Right ventricle myocardium superior (tissue), 1 donor: ENCODE measurements around the gene LRRC46. TPM values are rescaled to one million over a fixed set of nuclear protein-coding genes. Genes with fewer than 3 reads are reported as not detected.

Source experiments
- ATAC-seq: fragments of 200-7000 bp; cut with Tn5 transposase; one replicate; pipeline ENCODE4 v1.9.1; 2020; ENCODE audit warnings: mild to moderate bottlenecking; ENCODE audit not compliant: poor library complexity
- DNase-seq: peaks from one replicate; pipeline ENCODE4 v3.0.0-alpha.2; 2020
- intact Hi-C: fragments of 100-400 bp; cut with DNase I; formaldehyde crosslinking; loops from one replicate; pipeline ENCODE4 v1.11.2; 2022
- total RNA-seq: library from RNA; stranded (reverse); fragmentation: NEBNext Ultra II Directional; extraction: Animal tissue kit (Norgen Biotek cat#: 25700); gene quantifications from one replicate; pipeline ENCODE4 v1.2.1, GENCODE V29; 2021
- donor health status: DM: no; HTN: yes; CAD: no; lungs with severe emphysema.

LRRC46 gene
- total RNA-seq, 1 donor from 2014 or later, result 0.19 TPM

DNA sequence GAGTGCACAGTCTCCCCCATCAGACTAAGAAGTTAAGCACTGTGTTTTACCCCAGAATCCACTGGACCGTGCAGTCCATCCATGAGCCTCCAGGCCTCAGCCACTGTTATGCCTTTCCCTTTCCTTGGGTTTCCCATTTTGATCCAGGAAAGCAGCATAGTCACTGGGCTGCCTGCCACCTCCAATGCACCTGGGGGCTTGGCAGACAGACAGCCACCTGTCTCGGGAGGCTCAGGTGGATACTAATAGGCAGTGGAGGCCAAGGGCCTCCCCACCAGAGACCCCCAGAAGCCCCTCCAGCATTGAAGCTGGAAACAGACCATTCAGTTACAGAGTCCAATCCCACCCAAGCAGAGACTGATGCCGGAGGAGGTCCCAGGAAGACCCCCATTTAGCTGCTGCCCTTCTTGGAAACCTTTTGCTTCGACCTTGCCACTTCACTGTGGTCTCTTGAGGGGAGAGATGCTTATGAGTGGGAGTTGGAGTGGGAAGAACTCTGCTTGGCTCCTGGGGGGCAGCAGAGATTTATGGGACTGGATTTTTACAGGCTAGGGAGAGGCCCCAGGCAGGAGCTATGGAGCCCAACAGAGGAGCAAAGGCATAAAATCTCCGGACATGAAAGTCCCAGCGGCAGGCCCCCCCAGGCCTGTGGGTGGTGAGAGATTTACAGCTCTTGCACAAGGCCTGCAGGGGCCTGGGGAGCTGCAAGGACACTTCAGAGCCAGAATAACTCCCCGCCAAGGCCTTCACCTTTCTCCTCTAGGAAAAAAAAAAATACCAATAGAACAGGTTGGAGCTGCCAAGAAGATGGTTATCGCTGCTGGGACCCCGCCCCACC lies 52.3 kb downstream of the LRRC46 start:
- ATAC-seq (no peak), DNase-seq (no peak)
- intact Hi-C loops, result no loop called here

DNA sequence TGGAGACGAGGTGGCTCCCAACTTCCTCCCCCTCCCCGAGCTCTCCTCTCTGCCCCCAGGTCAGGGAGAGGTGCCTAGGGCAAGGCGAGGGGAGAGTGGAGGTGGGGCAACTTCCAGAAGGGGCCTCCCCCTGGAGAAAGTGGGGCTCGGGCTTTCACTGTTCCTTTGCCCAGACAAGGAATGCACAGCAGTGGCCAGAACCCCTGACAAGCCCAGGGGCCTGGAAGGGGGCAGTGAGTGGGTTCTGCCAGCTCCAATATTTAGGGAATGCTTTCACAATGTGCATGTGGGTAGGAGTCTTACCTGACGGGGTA lies 52.9 kb downstream of the LRRC46 start:
- intact Hi-C loops, result no loop called here
- no peak for DNase-seq
- no peak for ATAC-seq

DNA sequence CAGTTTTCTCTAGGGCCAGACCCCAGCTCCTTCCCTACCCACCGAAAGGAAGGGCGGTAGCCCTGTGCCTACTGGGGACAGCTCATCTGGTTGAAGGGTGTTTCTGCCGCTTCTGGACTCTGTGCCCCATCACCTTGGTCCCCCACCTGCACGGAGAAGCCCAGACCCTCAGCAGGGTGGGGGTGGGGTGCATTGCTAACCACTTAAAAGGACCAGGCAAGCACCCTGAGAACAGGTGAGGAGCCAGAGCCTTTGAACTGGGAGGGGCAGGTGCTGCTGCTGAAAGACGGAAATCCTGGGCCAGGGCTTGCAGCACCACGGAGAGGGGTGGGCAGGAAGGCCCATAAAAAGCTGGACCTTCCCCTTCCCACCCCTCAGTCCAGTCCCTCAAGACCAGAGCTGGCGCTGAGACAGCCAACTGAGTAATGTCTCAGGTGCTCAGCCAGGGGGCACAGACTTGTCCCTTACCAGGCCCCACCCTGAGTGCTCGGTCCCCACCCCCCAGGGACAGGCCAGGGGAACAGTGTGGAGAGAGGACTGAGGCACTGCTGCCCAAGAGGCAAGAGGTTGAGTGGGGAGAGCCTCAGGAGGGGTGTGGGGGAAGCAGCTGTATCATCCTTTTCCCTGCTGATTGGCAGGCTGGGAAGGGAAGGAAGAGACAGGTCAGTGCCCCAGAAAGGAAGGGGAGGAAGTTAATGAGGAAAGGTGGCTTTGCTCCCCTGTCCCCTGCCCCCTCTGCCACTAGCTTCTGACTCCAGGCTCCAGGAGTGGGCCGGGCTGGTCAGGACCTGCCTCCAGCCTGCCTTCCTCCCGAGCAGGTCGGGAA lies 53.6 kb downstream of the LRRC46 start:
- ATAC-seq (no peak), DNase-seq (no peak)
- intact Hi-C loops, result no loop called here

Other genes starting within 250 kb of the LRRC46 start
- gene KPNB1, start 181.8 kb upstream of the LRRC46 start, total RNA-seq, result 160 TPM
- gene TBKBP1, start 137.5 kb upstream of the LRRC46 start, total RNA-seq, result 16.3 TPM
- gene TBX21, start 98.4 kb upstream of the LRRC46 start, total RNA-seq, result 0.32 TPM
- gene OSBPL7, start 9.9 kb upstream of the LRRC46 start, total RNA-seq, result 4.8 TPM
- 53.5 TPM for gene MRPL10, start 129 bp upstream of the LRRC46 start, total RNA-seq
- 24.2 TPM for gene SCRN2, start 9.6 kb downstream of the LRRC46 start, total RNA-seq
- 0.08 TPM for gene SP6, start 19.5 kb downstream of the LRRC46 start, total RNA-seq
- 12.4 TPM for gene SP2, start 64.6 kb downstream of the LRRC46 start, total RNA-seq
- gene PNPO, start 109.9 kb downstream of the LRRC46 start, total RNA-seq, result 28.2 TPM
- not detected for gene PRR15L, start 126.2 kb downstream of the LRRC46 start, total RNA-seq
- gene CDK5RAP3, start 139.4 kb downstream of the LRRC46 start, total RNA-seq, result 50.3 TPM
- gene COPZ2, start 206.1 kb downstream of the LRRC46 start, total RNA-seq, result 49.2 TPM
- 911 TPM for gene NFE2L1, start 216.7 kb downstream of the LRRC46 start, total RNA-seq